Suprapubic skin (tissue), 4 donors: ENCODE results near the gene ACVR1. TPM values are rescaled to one million over a fixed set of nuclear protein-coding genes. Genes with fewer than 3 reads are reported as not detected.

Source experiments
- DNase-seq, 2 donors: peaks; one replicate each; pipeline ENCODE4 v3.0.0-alpha.2; 2019; ENCODE audit warnings: low spot score in 2 of 2
- H3K27ac ChIP-seq: fragments of 200-600 bp; sonication (generic); one replicate; pipeline ENCODE4 v1.5.1; 2019
- H3K27me3 ChIP-seq: fragments of 200-600 bp; sonication (generic); one replicate; pipeline ENCODE4 v1.5.1; 2019
- H3K36me3 ChIP-seq: fragments of 200-600 bp; sonication (generic); one replicate; pipeline ENCODE4 v1.5.1; 2019
- H3K4me1 ChIP-seq: fragments of 200-600 bp; sonication (generic); one replicate; pipeline ENCODE4 v1.5.1; 2019
- H3K4me3 ChIP-seq: fragments of 200-600 bp; sonication (generic); one replicate; pipeline ENCODE4 v1.5.1; 2019; ENCODE audit warnings: mild to moderate bottlenecking
- H3K9me3 ChIP-seq: fragments of 200-600 bp; sonication (generic); one replicate; pipeline ENCODE4 v1.5.1; 2019
- CTCF ChIP-seq, 2 donors: fragments of 200-600 bp in 1 of 2; fragments of 450-650 bp in 1 of 2; sonication (generic) in 1 of 2; IDR thresholded peaks; one replicate each; pipeline ENCODE4 v1.5.1; 2016 to 2019; ENCODE audit warnings: antibody characterized with exemption in 2 of 2, mild to moderate bottlenecking in 1 of 2, moderate library complexity in 1 of 2
- EP300 ChIP-seq: sonication (generic); formaldehyde crosslinking; IDR thresholded peaks from one replicate; pipeline ENCODE4 v1.6.1; 2017; ENCODE audit warnings: antibody characterized with exemption
- POLR2A ChIP-seq, 2 donors: fragments of 450-650 bp; IDR thresholded peaks; one replicate each; pipeline ENCODE4 v1.6.1; 2017; ENCODE audit warnings: antibody characterized with exemption in 2 of 2, mild to moderate bottlenecking in 2 of 2, moderate library complexity in 2 of 2
- POLR2AphosphoS5 ChIP-seq, 3 donors: sonication (generic); formaldehyde crosslinking; IDR thresholded peaks; one replicate each; pipeline ENCODE4 v1.6.1; 2017; ENCODE audit warnings: antibody characterized with exemption in 3 of 3
- WGBS: methylation state at CpG from one replicate; pipeline ENCODE4 v1.1.5; 2018; 5-methylcytosine and 5-hydroxymethylcytosine counted together
- total RNA-seq, 4 donors: library from RNA; depleted of rRNA; stranded (reverse); fragments of >200 nt; gene quantifications; one replicate each; pipeline ENCODE4 v1.1.0, GENCODE V29; 2016

ACVR1 gene
- total RNA-seq, 4 donors from 2014 or later = 17.5 to 20.6 (median 18.5) TPM

DNA sequence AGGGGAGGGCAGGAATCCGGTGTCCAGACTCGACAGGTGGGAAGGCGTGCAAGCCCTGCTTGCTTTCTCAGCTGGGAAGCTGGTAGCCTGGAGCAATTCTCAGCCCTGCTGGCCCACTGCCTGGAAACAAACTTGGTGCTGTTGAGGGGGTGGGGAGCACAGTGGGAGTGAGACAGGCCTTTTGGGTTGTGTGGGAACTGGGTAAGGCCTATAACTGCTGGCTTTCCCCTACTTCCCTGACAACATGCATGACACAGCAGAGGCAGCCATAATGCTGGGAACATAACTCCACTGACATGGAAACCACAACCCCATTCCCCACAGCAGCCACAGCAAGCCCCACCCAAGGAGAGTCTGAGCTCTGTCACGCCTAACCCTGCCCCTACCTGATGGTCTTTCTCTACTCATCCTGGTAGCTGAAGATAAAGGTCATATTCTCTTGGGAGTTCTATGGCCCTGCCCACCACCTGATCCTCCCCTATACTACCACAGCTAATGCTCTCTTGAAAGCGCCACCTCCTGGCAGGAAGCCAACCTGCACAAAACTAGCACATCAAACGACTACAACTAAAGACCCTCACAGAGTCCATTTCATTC, 124.6 kb downstream of the ACVR1 start:
- 75% methylated on average over 6 of the region's 6 CpGs for WGBS
- Histone ChIP-seq H3K4me3 (no peak overlapping the region), H3K9me3 (peaks cover 8% of the 10 kb centered on the region), H3K36me3 (peaks cover 32% of the 10 kb centered on the region), H3K4me1 (peaks cover 8% of the 10 kb centered on the region), H3K27ac (no peak overlapping the region), H3K27me3 (no peaks in the 10 kb centered on the region)
- no peak for TF ChIP-seq EP300
- TF ChIP-seq CTCF (IDR thresholded peaks at IDR 0.05) = no peak
- TF ChIP-seq POLR2A (IDR thresholded peaks at IDR 0.05) = no peak
- DNase-seq = no peak

DNA sequence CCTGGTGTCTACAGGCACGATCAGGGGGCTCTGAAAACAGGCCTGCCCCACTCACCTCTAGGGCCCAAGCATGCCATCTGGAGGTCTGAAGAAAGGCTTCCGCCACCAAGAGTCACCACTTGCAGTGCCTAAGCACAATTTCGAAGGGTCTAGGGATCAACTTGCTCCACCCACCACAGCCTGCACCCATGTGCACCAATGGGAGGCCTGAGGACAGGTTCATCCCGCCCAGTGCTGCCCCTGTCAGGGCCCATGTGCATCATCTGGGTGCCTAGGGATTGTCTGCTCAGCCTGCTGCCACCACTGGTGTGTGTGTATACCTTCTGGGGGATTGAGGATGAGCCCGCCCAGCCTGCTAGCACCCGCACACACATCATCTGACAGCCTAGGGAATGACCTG, 126.4 kb downstream of the ACVR1 start:
- no peak overlapping the region for H3K4me3 ChIP-seq
- no peak for DNase-seq
- no peak for TF ChIP-seq EP300
- no peak for TF ChIP-seq POLR2AphosphoS5 (IDR thresholded peaks at IDR 0.05)
- no peak for TF ChIP-seq POLR2A (IDR thresholded peaks at IDR 0.05)
- no peak for TF ChIP-seq CTCF (IDR thresholded peaks at IDR 0.05)
- H3K36me3 ChIP-seq = peaks cover 18% of the 10 kb centered on the region
- H3K9me3 ChIP-seq = no peaks in the 10 kb centered on the region
- no peaks in the 10 kb centered on the region for H3K27me3 ChIP-seq
- H3K27ac ChIP-seq = no peak overlapping the region
- whole genome bisulfite sequencing = 89% methylated on average over 4 of the region's 6 CpGs
- peaks cover 8% of the 10 kb centered on the region for H3K4me1 ChIP-seq

DNA sequence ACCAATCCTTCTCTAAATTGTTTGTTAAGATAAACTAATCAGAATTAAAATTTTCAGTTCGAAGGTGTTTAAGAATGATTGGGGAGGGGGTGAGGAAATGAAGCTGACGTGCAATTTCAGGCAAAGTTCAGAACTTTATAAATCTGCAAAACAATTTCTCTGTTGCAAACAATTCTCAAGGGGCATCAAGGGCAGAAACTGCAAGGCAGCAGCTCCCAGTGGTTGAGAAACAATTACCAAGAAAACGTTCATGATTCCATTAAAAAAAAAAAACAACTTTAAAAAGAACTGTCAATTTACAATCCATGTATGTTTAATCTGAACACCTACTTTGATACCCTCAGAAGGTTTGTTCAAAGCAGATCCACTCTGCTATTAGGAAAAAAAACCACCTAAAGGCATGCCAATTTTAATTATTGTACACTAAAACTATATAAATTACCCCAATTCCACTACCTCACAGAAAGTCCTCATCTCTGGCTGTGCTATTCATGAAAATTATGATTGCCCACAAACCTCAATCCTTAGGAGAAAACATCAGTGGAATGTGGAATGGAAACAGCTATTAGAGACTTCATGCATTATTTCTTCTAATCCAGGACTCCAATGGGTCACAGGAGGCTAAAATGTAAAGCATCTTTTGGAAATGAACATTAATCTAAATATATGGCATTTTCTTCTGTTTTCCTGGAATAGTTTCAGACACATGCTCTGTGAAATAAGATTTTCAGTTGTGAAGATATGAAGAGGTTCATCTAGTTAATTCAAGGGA, 127.6 kb downstream of the ACVR1 start:
- Histone ChIP-seq H3K36me3 (peaks cover 21% of the 10 kb centered on the region), H3K27ac (no peak overlapping the region), H3K27me3 (no peaks in the 10 kb centered on the region), H3K4me3 (no peak overlapping the region), H3K9me3 (no peaks in the 10 kb centered on the region), H3K4me1 (peaks cover 8% of the 10 kb centered on the region)
- DNase-seq = no peak
- TF ChIP-seq POLR2AphosphoS5 (IDR thresholded peaks at IDR 0.05) (no peak), CTCF (IDR thresholded peaks at IDR 0.05) (no peak), EP300 (no peak), POLR2A (IDR thresholded peaks at IDR 0.05) (no peak)
- 66% methylated on average over 3 of the region's 3 CpGs for WGBS

GRCh38 chr2:157747695-157748370, 128.3 kb downstream of the ACVR1 start:
- DNase-seq = no peak
- 41% methylated on average over 3 of the region's 3 CpGs for WGBS
- H3K36me3 ChIP-seq = peaks cover 16% of the 10 kb centered on the region

More at GRCh38 chr2:157747695-157748370, 128.3 kb downstream of the ACVR1 start:
- Histone ChIP-seq H3K4me3 (no peak overlapping the region), H3K4me1 (peaks cover 8% of the 10 kb centered on the region), H3K27ac (no peak overlapping the region), H3K27me3 (no peaks in the 10 kb centered on the region), H3K9me3 (no peaks in the 10 kb centered on the region)
- TF ChIP-seq POLR2A (IDR thresholded peaks at IDR 0.05) = no peak
- TF ChIP-seq EP300 = no peak
- TF ChIP-seq CTCF (IDR thresholded peaks at IDR 0.05) = no peak
- TF ChIP-seq POLR2AphosphoS5 (IDR thresholded peaks at IDR 0.05) = no peak
